ENCODE results near the gene PDSS2.
"Not testable (repeated sequence)": the region's sequence is repeated elsewhere in the genome, so short reads cannot be mapped to it uniquely, and the experiment has no call there.

The PDSS2 gene

GRCh38 chr6:107144666-107145065 lies 314.7 kb downstream of the PDSS2 start:
- no peak for DNase-seq

GRCh38 chr6:107144014-107144413 lies 315.4 kb downstream of the PDSS2 start:
- no peak for DNase-seq

- DNase-seq = no peak
Measured at GRCh38 chr6:107140581-107140980, 318.8 kb downstream of the PDSS2 start.

GRCh38 chr6:107136324-107136723 lies 323.0 kb downstream of the PDSS2 start:
- not testable (repeated sequence) for DNase-seq

- DNase-seq = not testable (repeated sequence)
Measured at GRCh38 chr6:107135048-107135680, 324.2 kb downstream of the PDSS2 start.

- DNase-seq = no peak
Measured at GRCh38 chr6:107132330-107132954, 326.9 kb downstream of the PDSS2 start.

- DNase-seq = no peak
Measured at GRCh38 chr6:107129370-107129925, 329.9 kb downstream of the PDSS2 start.

GRCh38 chr6:107128577-107128976 lies 330.8 kb downstream of the PDSS2 start:
- DNase-seq = no peak

- no peak for DNase-seq
Measured at GRCh38 chr6:107128175-107128574, 331.2 kb downstream of the PDSS2 start.

GRCh38 chr6:107125771-107126170 lies 333.6 kb downstream of the PDSS2 start:
- DNase-seq = no peak

GRCh38 chr6:107124934-107125348 lies 334.4 kb downstream of the PDSS2 start:
- no peak for DNase-seq

GRCh38 chr6:107123501-107123900 lies 335.9 kb downstream of the PDSS2 start:
- DNase-seq = no peak

GRCh38 chr6:107122748-107123147 lies 336.6 kb downstream of the PDSS2 start:
- no peak for DNase-seq

GRCh38 chr6:107121964-107122495 lies 337.3 kb downstream of the PDSS2 start:
- DNase-seq = no peak

- DNase-seq = no peak
Measured at GRCh38 chr6:107121266-107121665, 338.1 kb downstream of the PDSS2 start.

GRCh38 chr6:107120404-107120803 lies 339.0 kb downstream of the PDSS2 start:
- no peak for DNase-seq

- DNase-seq = no peak
Measured at GRCh38 chr6:107118976-107119375, 340.4 kb downstream of the PDSS2 start.

- not testable (repeated sequence) for DNase-seq
Measured at GRCh38 chr6:107118540-107118939, 340.8 kb downstream of the PDSS2 start.

GRCh38 chr6:107116931-107117330 lies 342.4 kb downstream of the PDSS2 start:
- DNase-seq = no peak

GRCh38 chr6:107116328-107116892 lies 343.0 kb downstream of the PDSS2 start:
- no peak for DNase-seq

- DNase-seq = no peak
Measured at GRCh38 chr6:107115695-107116327, 343.6 kb downstream of the PDSS2 start.

GRCh38 chr6:107114926-107115694 lies 344.3 kb downstream of the PDSS2 start, which contains the start of gene BEND3:
TSS of gene BEND3 (minus strand) at chr6:107115515. CDS start at chr6:107099285, 16,230 bp downstream.
- DNase-seq = no peak

All from NCI-H2107 (cell line).